Karpas-422 (cell line): ENCODE measurements around the gene MMRN1. TPM values are rescaled to one million over a fixed set of nuclear protein-coding genes. Genes with fewer than 3 reads are reported as not detected.

ENCODE experiments used
- DNase-seq: peaks from one replicate; pipeline ENCODE4 v3.0.0-alpha.2; 2015
- H2AFZ ChIP-seq: fragments of 200-600 bp; sonication (generic); 2 replicates; pipeline ENCODE4 v1.6.1; 2014; ENCODE audit warnings: antibody characterized with exemption, low read length, mixed read lengths
- H3K27ac ChIP-seq: fragments of 200-600 bp; sonication (generic); 2 replicates; pipeline ENCODE4 v1.5.1; 2014; ENCODE audit warnings: mild to moderate bottlenecking, low read length, moderate library complexity
- H3K27me3 ChIP-seq: fragments of 200-600 bp; sonication (generic); 2 replicates; pipeline ENCODE4 v1.6.1; 2014; ENCODE audit warnings: low read length, mixed read lengths
- H3K36me3 ChIP-seq: fragments of 200-600 bp; sonication (generic); 2 replicates; pipeline ENCODE4 v1.6.1; 2014; ENCODE audit warnings: low read length, mixed read lengths; ENCODE audit not compliant: insufficient read depth
- H3K4me1 ChIP-seq: fragments of 200-600 bp; sonication (generic); 2 replicates; pipeline ENCODE4 v1.6.1; 2014; ENCODE audit warnings: mild to moderate bottlenecking, low read length, mixed read lengths
- H3K4me2 ChIP-seq: fragments of 200-600 bp; sonication (generic); 2 replicates; pipeline ENCODE4 v1.6.1; 2014; ENCODE audit warnings: low read length, low read depth, mild to moderate bottlenecking; ENCODE audit not compliant: poor library complexity, severe bottlenecking
- H3K4me3 ChIP-seq: fragments of 200-600 bp; sonication (generic); 2 replicates; pipeline ENCODE4 v1.5.1; 2014; ENCODE audit warnings: mild to moderate bottlenecking, antibody characterized with exemption, low read length, mixed read lengths
- H3K79me2 ChIP-seq: fragments of 200-600 bp; sonication (generic); 2 replicates; pipeline ENCODE4 v1.6.1; 2014; ENCODE audit warnings: mild to moderate bottlenecking, low read length, mixed read lengths
- H3K9ac ChIP-seq: fragments of 200-600 bp; sonication (generic); 2 replicates; pipeline ENCODE4 v1.6.0; 2014; ENCODE audit warnings: low read length
- H3K9me2 ChIP-seq: fragments of 200-600 bp; sonication (generic), shearing (Covaris generic); replicated peaks from 2 replicates; pipeline ENCODE4 v1.6.0; 2014; ENCODE audit warnings: mild to moderate bottlenecking, low read length, moderate library complexity; ENCODE audit not compliant: insufficient read depth
- H3K9me3 ChIP-seq: fragments of 300-700, 200-600 bp; sonication (generic); 2 replicates; pipeline ENCODE4 v1.6.1; 2014; ENCODE audit warnings: low read length, mixed read lengths
- H4K20me1 ChIP-seq: fragments of 200-600 bp; sonication (generic); 2 replicates; pipeline ENCODE4 v1.6.1; 2014; ENCODE audit warnings: mild to moderate bottlenecking, antibody characterized with exemption, low read length, low read depth; ENCODE audit not compliant: insufficient read depth
- total RNA-seq: library from RNA; depleted of rRNA; stranded (reverse); fragments of >200 nt; shearing (Covaris generic); gene quantifications from 2 replicates; pipeline ENCODE4 v1.2.3, GENCODE V29; 2014; ENCODE audit warnings: low replicate concordance; rRNA removed

The MMRN1 gene
- total RNA-seq, 1 experiment from 2014 or later, result not detected

GRCh38 chr4:89998469-89999011, 103.9 kb downstream of the MMRN1 start:
- H3K4me3 ChIP-seq, result no peak overlapping the region
- no peaks in the 10 kb centered on the region for H4K20me1 ChIP-seq
- H3K79me2 ChIP-seq, result no peaks in the 10 kb centered on the region
- no peak overlapping the region for H3K4me2 ChIP-seq
- no peak overlapping the region for H2AFZ ChIP-seq
- no peak overlapping the region for H3K9ac ChIP-seq
- no peak for DNase-seq
- H3K36me3 ChIP-seq, result no peaks in the 10 kb centered on the region
- H3K27me3 ChIP-seq, result 0 out of 2 replicates have a peak, but pooled peaks cover 2% of the 10 kb centered on the region
- no peaks in the 10 kb centered on the region for H3K9me2 ChIP-seq
- H3K9me3 ChIP-seq, result no peaks in the 10 kb centered on the region
- H3K27ac ChIP-seq, result no peak overlapping the region
- H3K4me1 ChIP-seq, result no peaks in the 10 kb centered on the region

GRCh38 chr4:90001023-90001422, 106.4 kb downstream of the MMRN1 start:
- H3K27ac ChIP-seq, result no peak overlapping the region
- no peaks in the 10 kb centered on the region for H3K79me2 ChIP-seq
- no peak overlapping the region for H3K9ac ChIP-seq
- no peaks in the 10 kb centered on the region for H3K9me3 ChIP-seq
- H3K9me2 ChIP-seq, result no peaks in the 10 kb centered on the region
- 0 out of 2 replicates have a peak, but pooled peaks cover 2% of the 10 kb centered on the region for H3K27me3 ChIP-seq
- H3K4me2 ChIP-seq, result no peak overlapping the region
- no peak for DNase-seq
- no peak overlapping the region for H2AFZ ChIP-seq
- H4K20me1 ChIP-seq, result no peaks in the 10 kb centered on the region
- H3K4me1 ChIP-seq, result no peaks in the 10 kb centered on the region
- H3K36me3 ChIP-seq, result no peaks in the 10 kb centered on the region
- H3K4me3 ChIP-seq, result no peak overlapping the region

GRCh38 chr4:90002441-90003062, 107.9 kb downstream of the MMRN1 start:
- H3K36me3 ChIP-seq, result no peaks in the 10 kb centered on the region
- no peak for DNase-seq
- no peak overlapping the region for H3K9ac ChIP-seq
- no peaks in the 10 kb centered on the region for H4K20me1 ChIP-seq
- no peak overlapping the region for H2AFZ ChIP-seq
- no peaks in the 10 kb centered on the region for H3K9me2 ChIP-seq
- no peaks in the 10 kb centered on the region for H3K79me2 ChIP-seq
- no peak overlapping the region for H3K4me3 ChIP-seq
- 0 out of 2 replicates have a peak, but pooled peaks cover 2% of the 10 kb centered on the region for H3K27me3 ChIP-seq
- no peaks in the 10 kb centered on the region for H3K4me1 ChIP-seq
- no peak overlapping the region for H3K27ac ChIP-seq
- H3K4me2 ChIP-seq, result no peak overlapping the region
- no peaks in the 10 kb centered on the region for H3K9me3 ChIP-seq

Other genes starting within 250 kb of the MMRN1 start
- gene SNCA, start 57.7 kb upstream of the MMRN1 start, total RNA-seq, result not detected in 2 replicates
- gene CCSER1, start 232.5 kb downstream of the MMRN1 start, total RNA-seq, result 0.87 and 3.6 TPM in 2 replicates